Lower lobe of right lung (tissue), 2 donors: Measurements from ENCODE around the gene TMEM150B. TPM values are rescaled to one million over a fixed set of nuclear protein-coding genes. Genes with fewer than 3 reads are reported as not detected.

Source experiments
- ATAC-seq, 2 donors: fragments of 200-7000 bp; cut with Tn5 transposase; one replicate each; pipeline ENCODE4 v1.9.1; 2020 to 2022; ENCODE audit warnings: mild to moderate bottlenecking in 2 of 2, moderate library complexity in 2 of 2
- DNase-seq: peaks from one replicate; pipeline ENCODE4 v3.0.0-alpha.2; 2020
- H3K27ac ChIP-seq: fragments of 200-600 bp; one replicate; pipeline ENCODE4 v1.8.0; 2022
- H3K27me3 ChIP-seq: fragments of 200-600 bp; one replicate; pipeline ENCODE4 v1.8.0; 2022; ENCODE audit warnings: low read depth
- H3K36me3 ChIP-seq: fragments of 200-600 bp; one replicate; pipeline ENCODE4 v1.8.0; 2022; ENCODE audit warnings: mild to moderate bottlenecking
- H3K4me1 ChIP-seq: fragments of 200-600 bp; one replicate; pipeline ENCODE4 v1.8.0; 2022
- H3K4me3 ChIP-seq: fragments of 200-600 bp; one replicate; pipeline ENCODE4 v1.8.0; 2022; ENCODE audit warnings: mild to moderate bottlenecking
- H3K9me3 ChIP-seq: fragments of 200-600 bp; one replicate; pipeline ENCODE4 v1.8.0; 2022
- CTCF ChIP-seq: fragments of 200-600 bp; IDR thresholded peaks from one replicate; pipeline ENCODE4 v1.8.0; 2022; ENCODE audit warnings: antibody characterized with exemption, mild to moderate bottlenecking
- intact Hi-C: fragments of 100-400 bp; cut with DNase I; formaldehyde crosslinking; loops from one replicate; pipeline ENCODE4 v1.11.0; 2022
- total RNA-seq: library from RNA; stranded (reverse); fragmentation: NEBNext Ultra II Directional; extraction: Animal tissue kit (Norgen Biotek cat#: 25700); gene quantifications from one replicate; pipeline ENCODE4 v1.2.1, GENCODE V29; 2021
- donor health status: DM: no; HTN: yes; CAD: no; lungs with severe emphysema.

TMEM150B gene
- total RNA-seq, 1 donor from 2014 or later = 45.5 TPM

- no peaks in the 10 kb centered on the region for H3K9me3 ChIP-seq
- DNase-seq = no peak
- no peak for TF ChIP-seq CTCF
These were observed 40.1 kb upstream of the TMEM150B start for GRCh38 chr19:55365245-55365644.

GRCh38 chr19:55362990-55363716 is 38.0 kb upstream of the TMEM150B start, which contains the start of gene GARIN5B:
GARIN5B (minus strand) TSS chr19:55363260; CDS start chr19:55363066, 194 bp downstream.
- no peak for DNase-seq
- ATAC-seq = no peak
- Histone ChIP-seq H3K27ac (no peak within 1 kb of the TSS), H3K27me3 (peaks cover 10% of the 10 kb centered on the region), H3K4me1 (no peaks in the 10 kb centered on the region), H3K36me3 (no peaks in the 10 kb centered on the region), H3K9me3 (no peaks in the 10 kb centered on the region), H3K4me3 (no peak within 1 kb of the TSS)
- TF ChIP-seq CTCF = no peak
- intact Hi-C loops = no loop called here

More at GRCh38 chr19:55365245-55365644, 40.1 kb upstream of the TMEM150B start:
- H3K4me1 ChIP-seq = no peaks in the 10 kb centered on the region
- intact Hi-C loops = no loop called here
- no peak for ATAC-seq
- H3K27me3 ChIP-seq = peaks cover 29% of the 10 kb centered on the region
- H3K27ac ChIP-seq = no peak overlapping the region
- no peaks in the 10 kb centered on the region for H3K36me3 ChIP-seq
- H3K4me3 ChIP-seq = no peak overlapping the region

- Histone ChIP-seq H3K27ac (no peak overlapping the region), H3K4me3 (no peak overlapping the region), H3K27me3 (peaks cover 9% of the 10 kb centered on the region), H3K9me3 (no peaks in the 10 kb centered on the region), H3K4me1 (no peaks in the 10 kb centered on the region), H3K36me3 (no peaks in the 10 kb centered on the region)
- ATAC-seq = no peak
- no peak for TF ChIP-seq CTCF
- no peak for DNase-seq
- intact Hi-C loops = no loop called here
These were observed 37.2 kb upstream of the TMEM150B start for GRCh38 chr19:55362174-55362989.

- no peak overlapping the region for H3K27ac ChIP-seq
- no peaks in the 10 kb centered on the region for H3K4me1 ChIP-seq
- H3K9me3 ChIP-seq = no peaks in the 10 kb centered on the region
- peaks cover 4% of the 10 kb centered on the region for H3K27me3 ChIP-seq
- no peak for TF ChIP-seq CTCF
- ATAC-seq = no peak
- no peak overlapping the region for H3K4me3 ChIP-seq
- DNase-seq = no peak
- no peaks in the 10 kb centered on the region for H3K36me3 ChIP-seq
- intact Hi-C loops = no loop called here
These were observed 35.8 kb upstream of the TMEM150B start for GRCh38 chr19:55360902-55361301.

GRCh38 chr19:55358943-55359908 is 34.1 kb upstream of the TMEM150B start:
- Histone ChIP-seq H3K9me3 (no peaks in the 10 kb centered on the region), H3K36me3 (no peaks in the 10 kb centered on the region), H3K4me3 (no peak overlapping the region), H3K27ac (no peak overlapping the region), H3K27me3 (peaks cover 20% of the 10 kb centered on the region), H3K4me1 (no peaks in the 10 kb centered on the region)
- intact Hi-C loops = no loop called here
- no peak for TF ChIP-seq CTCF
- ATAC-seq (no peak), DNase-seq (no peak)
